Upper lobe of left lung (tissue), 6 donors: ENCODE measurements around the gene TRIM41. TPM values are rescaled to one million over a fixed set of nuclear protein-coding genes. Genes with fewer than 3 reads are reported as not detected.

Experiments
- ATAC-seq, 2 donors: fragments of 200-7000 bp; cut with Tn5 transposase; one replicate each; pipeline ENCODE4 v1.9.1; 2022; ENCODE audit warnings: mild to moderate bottlenecking in 2 of 2, moderate library complexity in 2 of 2; ENCODE audit not compliant: low FRiP score in 2 of 2
- DNase-seq, 2 donors: peaks; one replicate each; pipeline ENCODE4 v3.0.0-alpha.2; 2019 to 2020
- H3K27ac ChIP-seq, 4 donors: fragments of 200-600 bp; sonication (generic); one replicate each; pipeline ENCODE4 v1.5.1; 2016 to 2019
- H3K27me3 ChIP-seq, 4 donors: fragments of 200-600 bp; sonication (generic); one replicate each; pipeline ENCODE4 v1.5.1; 2017 to 2019
- H3K36me3 ChIP-seq, 4 donors: fragments of 200-600 bp; sonication (generic); one replicate each; pipeline ENCODE4 v1.5.1; 2016 to 2019
- H3K4me1 ChIP-seq, 4 donors: fragments of 200-600 bp; sonication (generic); one replicate each; pipeline ENCODE4 v1.5.1; 2018 to 2019
- H3K4me3 ChIP-seq, 4 donors: fragments of 200-600 bp; sonication (generic); one replicate each; pipeline ENCODE4 v1.5.1; 2017 to 2019; ENCODE audit warnings: mild to moderate bottlenecking in 2 of 4, moderate library complexity in 1 of 4
- H3K9me3 ChIP-seq, 4 donors: fragments of 200-600 bp; sonication (generic); one replicate each; pipeline ENCODE4 v1.5.1; 2018 to 2019
- EP300 ChIP-seq, 4 donors: sonication (generic); formaldehyde crosslinking; IDR thresholded peaks; one replicate each; pipeline ENCODE4 v1.5.1; 2017; ENCODE audit warnings: antibody characterized with exemption in 4 of 4, control low read depth in 2 of 4
- POLR2A ChIP-seq, 4 donors: fragments of 450-650 bp; IDR thresholded peaks; one replicate each; pipeline ENCODE4 v1.5.1; 2016 to 2017; ENCODE audit warnings: antibody characterized with exemption in 4 of 4, mild to moderate bottlenecking in 2 of 4
- POLR2AphosphoS5 ChIP-seq, 2 donors: sonication (generic); formaldehyde crosslinking; IDR thresholded peaks; one replicate each; pipeline ENCODE4 v1.5.1; 2017; ENCODE audit warnings: antibody characterized with exemption in 2 of 2
- WGBS, 2 donors: methylation state at CpG; one replicate each; pipeline ENCODE4 v1.1.5; 2017 to 2018; 5-methylcytosine and 5-hydroxymethylcytosine counted together
- total RNA-seq, 6 donors: library from RNA; depleted of rRNA in 4 of 6; stranded (reverse); fragments of >200 nt in 4 of 6; gene quantifications; one replicate each; pipeline versions ENCODE4 v1.1.0 to v1.2.1, GENCODE V29; 2016 to 2021
- TF ChIP-seq, protein P1 (sequence below), 6 experiments: fragments of 450-650 bp in 4 of 6; fragments of 200-600 bp in 2 of 6; sonication (generic) in 2 of 6; IDR thresholded peaks; one replicate each; pipeline ENCODE4 v1.5.1; 2016 to 2019; ENCODE audit warnings: antibody characterized with exemption in 6 of 6
- donor health status: DM: no; HTN: no; CAD: no; lungs with moderate emphysema.
- donor health status: DM: no; HTN: yes; CAD: no; lungs with severe emphysema.

Gene TRIM41
- total RNA-seq, 6 donors from 2014 or later, result 14.4 to 75.4 (median 34.1) TPM

DNA sequence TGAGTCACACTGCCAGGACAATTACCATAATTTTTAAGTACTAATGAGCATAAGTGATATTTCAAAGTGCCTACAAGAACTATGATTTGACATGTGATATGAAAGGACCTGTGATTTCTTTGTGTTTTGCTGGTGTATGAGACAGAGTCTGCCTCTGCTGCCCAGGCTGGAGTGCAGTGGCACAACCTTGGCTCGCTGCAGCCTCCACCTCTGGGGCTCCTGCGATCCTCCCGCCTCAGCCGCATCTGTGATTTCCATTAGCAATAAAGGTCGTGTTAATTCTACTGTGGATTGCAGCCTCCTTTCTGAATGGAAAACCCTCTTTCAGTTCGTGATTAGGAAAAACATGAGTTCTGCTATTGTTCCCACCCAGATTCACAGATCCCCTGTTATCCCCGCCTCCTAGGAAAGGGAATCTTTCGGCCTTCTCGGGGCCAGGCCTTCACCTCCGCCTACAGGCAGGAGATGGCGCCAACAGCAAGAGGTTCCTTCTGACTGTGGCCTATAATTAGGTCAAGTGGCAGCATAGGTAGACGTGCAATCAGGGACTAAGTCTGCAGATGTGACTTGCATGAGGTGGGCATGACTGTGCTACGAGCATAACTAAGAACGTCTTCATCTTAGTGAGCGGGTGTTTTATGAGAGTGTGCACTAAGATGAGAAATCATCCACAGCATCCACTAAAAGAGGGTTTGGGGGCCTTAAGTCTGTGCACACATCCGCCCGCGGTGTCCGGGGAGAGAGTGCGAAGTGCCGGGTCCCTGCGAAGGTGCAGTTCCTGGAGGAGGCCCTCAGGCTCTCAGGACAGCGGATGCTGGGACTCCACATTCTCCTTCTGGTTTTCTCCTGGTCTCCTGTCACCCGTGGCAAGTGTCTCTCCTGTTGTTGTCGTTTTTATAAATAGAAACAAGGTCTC is 41.2 kb upstream of the TRIM41 start:
- Histone ChIP-seq H3K4me3 (no peak overlapping the region), H3K4me1 (peaks cover 9 to 28% (median 14%) of the 10 kb centered on the region in 4 donors), H3K9me3 (no peaks in the 10 kb centered on the region), H3K27ac (no peak overlapping the region), H3K27me3 (no peaks in the 10 kb centered on the region), H3K36me3 (no peaks in the 10 kb centered on the region)
- ATAC-seq (peak; percentile 63 to 84), DNase-seq (peak in 1 of 2 donors; percentile 78)
- 50 to 54% methylated on average over 25 of the region's 25 CpGs for WGBS, 2 donors
- TF ChIP-seq POLR2AphosphoS5 (IDR thresholded peaks at IDR 0.05), result no peak
- TF ChIP-seq, protein P1, sequence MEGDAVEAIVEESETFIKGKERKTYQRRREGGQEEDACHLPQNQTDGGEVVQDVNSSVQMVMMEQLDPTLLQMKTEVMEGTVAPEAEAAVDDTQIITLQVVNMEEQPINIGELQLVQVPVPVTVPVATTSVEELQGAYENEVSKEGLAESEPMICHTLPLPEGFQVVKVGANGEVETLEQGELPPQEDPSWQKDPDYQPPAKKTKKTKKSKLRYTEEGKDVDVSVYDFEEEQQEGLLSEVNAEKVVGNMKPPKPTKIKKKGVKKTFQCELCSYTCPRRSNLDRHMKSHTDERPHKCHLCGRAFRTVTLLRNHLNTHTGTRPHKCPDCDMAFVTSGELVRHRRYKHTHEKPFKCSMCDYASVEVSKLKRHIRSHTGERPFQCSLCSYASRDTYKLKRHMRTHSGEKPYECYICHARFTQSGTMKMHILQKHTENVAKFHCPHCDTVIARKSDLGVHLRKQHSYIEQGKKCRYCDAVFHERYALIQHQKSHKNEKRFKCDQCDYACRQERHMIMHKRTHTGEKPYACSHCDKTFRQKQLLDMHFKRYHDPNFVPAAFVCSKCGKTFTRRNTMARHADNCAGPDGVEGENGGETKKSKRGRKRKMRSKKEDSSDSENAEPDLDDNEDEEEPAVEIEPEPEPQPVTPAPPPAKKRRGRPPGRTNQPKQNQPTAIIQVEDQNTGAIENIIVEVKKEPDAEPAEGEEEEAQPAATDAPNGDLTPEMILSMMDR (IDR thresholded peaks at IDR 0.05), result peak; percentile 63 to 88 (median 80)

GRCh38 chr5:181182651-181183050 is 40.4 kb upstream of the TRIM41 start:
- Histone ChIP-seq H3K9me3 (no peaks in the 10 kb centered on the region), H3K4me1 (peaks cover 9 to 33% (median 15%) of the 10 kb centered on the region in 4 donors), H3K27ac (no peak overlapping the region), H3K27me3 (no peaks in the 10 kb centered on the region), H3K4me3 (no peak overlapping the region), H3K36me3 (no peaks in the 10 kb centered on the region)
- no peak for TF ChIP-seq POLR2A (IDR thresholded peaks at IDR 0.05)
- TF ChIP-seq, protein P1 (IDR thresholded peaks at IDR 0.05), result no peak
- no peak for TF ChIP-seq POLR2AphosphoS5 (IDR thresholded peaks at IDR 0.05)
- no peak for TF ChIP-seq EP300 (IDR thresholded peaks at IDR 0.05)
- WGBS, 2 donors, result 63 to 71% methylated on average over 12 of the region's 12 CpGs
- DNase-seq, result no peak
- no peak for ATAC-seq

- H3K27me3 ChIP-seq, result no peaks in the 10 kb centered on the region
- H3K4me1 ChIP-seq, result peaks cover 11 to 42% (median 17%) of the 10 kb centered on the region in 4 donors
- DNase-seq (no peak), ATAC-seq (no peak)
- H3K9me3 ChIP-seq, result no peaks in the 10 kb centered on the region
- no peak overlapping the region for H3K27ac ChIP-seq
- H3K36me3 ChIP-seq, result no peaks in the 10 kb centered on the region
- H3K4me3 ChIP-seq, result peak overlapping the region in 2 of 4 donors; percentile 57 to 64
- 77 to 84% methylated on average over 16 of the region's 16 CpGs for WGBS, 2 donors
- TF ChIP-seq, protein P1 (IDR thresholded peaks at IDR 0.05), result no peak
- TF ChIP-seq POLR2A (IDR thresholded peaks at IDR 0.05) (no peak), POLR2AphosphoS5 (IDR thresholded peaks at IDR 0.05) (no peak), EP300 (IDR thresholded peaks at IDR 0.05) (no peak)
These were observed 38.2 kb upstream of the TRIM41 start for GRCh38 chr5:181184845-181185216.

GRCh38 chr5:181185560-181185959 is 37.5 kb upstream of the TRIM41 start:
- H3K4me3 ChIP-seq, result no peak overlapping the region
- H3K9me3 ChIP-seq, result no peaks in the 10 kb centered on the region
- ATAC-seq, result no peak
- no peaks in the 10 kb centered on the region for H3K36me3 ChIP-seq
- peaks cover 15 to 49% (median 24%) of the 10 kb centered on the region in 4 donors for H3K4me1 ChIP-seq
- TF ChIP-seq, protein P1 (IDR thresholded peaks at IDR 0.05), result no peak
- 86 to 91% methylated on average over 13 of the region's 13 CpGs for WGBS, 2 donors
- DNase-seq, result no peak
- no peaks in the 10 kb centered on the region for H3K27me3 ChIP-seq
- H3K27ac ChIP-seq, result no peak overlapping the region

GRCh38 chr5:181186022-181186421 is 37.1 kb upstream of the TRIM41 start:
- no peaks in the 10 kb centered on the region for H3K9me3 ChIP-seq
- H3K36me3 ChIP-seq, result no peaks in the 10 kb centered on the region
- no peaks in the 10 kb centered on the region for H3K27me3 ChIP-seq
- DNase-seq (no peak), ATAC-seq (no peak)
- WGBS, 2 donors, result 83 to 91% methylated on average over 6 of the region's 6 CpGs
- H3K4me3 ChIP-seq, result no peak overlapping the region
- TF ChIP-seq POLR2A (IDR thresholded peaks at IDR 0.05) (no peak), EP300 (IDR thresholded peaks at IDR 0.05) (no peak), POLR2AphosphoS5 (IDR thresholded peaks at IDR 0.05) (no peak)
- TF ChIP-seq, protein P1 (IDR thresholded peaks at IDR 0.05), result no peak
- peaks cover 15 to 52% (median 26%) of the 10 kb centered on the region in 4 donors for H3K4me1 ChIP-seq
- no peak overlapping the region for H3K27ac ChIP-seq
